Measurements from ENCODE around the gene GJD4.

The GJD4 gene

GRCh38 chr10:35584946-35585345 lies 20.2 kb upstream of the GJD4 start:
- no peak overlapping the region for H3K4me3 ChIP-seq (ENCODE audit: low read depth, low read length)
- DNase-seq (ENCODE audit: low read depth, low spot score): no peak
- TF ChIP-seq, protein P1, sequence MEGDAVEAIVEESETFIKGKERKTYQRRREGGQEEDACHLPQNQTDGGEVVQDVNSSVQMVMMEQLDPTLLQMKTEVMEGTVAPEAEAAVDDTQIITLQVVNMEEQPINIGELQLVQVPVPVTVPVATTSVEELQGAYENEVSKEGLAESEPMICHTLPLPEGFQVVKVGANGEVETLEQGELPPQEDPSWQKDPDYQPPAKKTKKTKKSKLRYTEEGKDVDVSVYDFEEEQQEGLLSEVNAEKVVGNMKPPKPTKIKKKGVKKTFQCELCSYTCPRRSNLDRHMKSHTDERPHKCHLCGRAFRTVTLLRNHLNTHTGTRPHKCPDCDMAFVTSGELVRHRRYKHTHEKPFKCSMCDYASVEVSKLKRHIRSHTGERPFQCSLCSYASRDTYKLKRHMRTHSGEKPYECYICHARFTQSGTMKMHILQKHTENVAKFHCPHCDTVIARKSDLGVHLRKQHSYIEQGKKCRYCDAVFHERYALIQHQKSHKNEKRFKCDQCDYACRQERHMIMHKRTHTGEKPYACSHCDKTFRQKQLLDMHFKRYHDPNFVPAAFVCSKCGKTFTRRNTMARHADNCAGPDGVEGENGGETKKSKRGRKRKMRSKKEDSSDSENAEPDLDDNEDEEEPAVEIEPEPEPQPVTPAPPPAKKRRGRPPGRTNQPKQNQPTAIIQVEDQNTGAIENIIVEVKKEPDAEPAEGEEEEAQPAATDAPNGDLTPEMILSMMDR (IDR thresholded peaks at IDR 0.05; ENCODE audit: low read depth, low read length): no peak
- in situ Hi-C loops (cut with HindIII; ENCODE audit: low sequenced_read_pairs): no loop called here

DNA sequence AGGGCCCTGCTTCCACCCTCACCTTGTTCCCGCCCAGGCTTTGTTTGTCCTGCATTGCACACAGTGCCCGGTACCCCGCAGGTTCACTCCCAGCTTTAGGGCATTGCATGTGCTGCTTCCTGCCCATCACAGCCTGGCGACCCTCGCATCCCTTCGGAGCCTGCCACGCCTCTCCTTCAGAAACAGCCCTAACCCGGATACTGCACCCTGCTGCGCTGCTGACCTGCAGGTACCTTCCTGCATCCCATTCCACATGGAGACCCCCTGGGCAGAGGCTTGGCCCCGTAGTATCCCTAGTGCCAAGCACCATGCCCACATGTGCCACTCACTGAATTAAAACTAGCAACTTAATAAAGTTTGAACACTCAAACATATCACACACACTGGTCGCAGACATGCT lies 19.8 kb upstream of the GJD4 start:
- in situ Hi-C loops (cut with HindIII; ENCODE audit: low sequenced_read_pairs): no loop called here
- TF ChIP-seq, protein P1 (IDR thresholded peaks at IDR 0.05; ENCODE audit: low read depth, low read length): no peak
- H3K4me3 ChIP-seq (ENCODE audit: low read depth, low read length): no peak overlapping the region
- DNase-seq (ENCODE audit: low read depth, low spot score): no peak

DNA sequence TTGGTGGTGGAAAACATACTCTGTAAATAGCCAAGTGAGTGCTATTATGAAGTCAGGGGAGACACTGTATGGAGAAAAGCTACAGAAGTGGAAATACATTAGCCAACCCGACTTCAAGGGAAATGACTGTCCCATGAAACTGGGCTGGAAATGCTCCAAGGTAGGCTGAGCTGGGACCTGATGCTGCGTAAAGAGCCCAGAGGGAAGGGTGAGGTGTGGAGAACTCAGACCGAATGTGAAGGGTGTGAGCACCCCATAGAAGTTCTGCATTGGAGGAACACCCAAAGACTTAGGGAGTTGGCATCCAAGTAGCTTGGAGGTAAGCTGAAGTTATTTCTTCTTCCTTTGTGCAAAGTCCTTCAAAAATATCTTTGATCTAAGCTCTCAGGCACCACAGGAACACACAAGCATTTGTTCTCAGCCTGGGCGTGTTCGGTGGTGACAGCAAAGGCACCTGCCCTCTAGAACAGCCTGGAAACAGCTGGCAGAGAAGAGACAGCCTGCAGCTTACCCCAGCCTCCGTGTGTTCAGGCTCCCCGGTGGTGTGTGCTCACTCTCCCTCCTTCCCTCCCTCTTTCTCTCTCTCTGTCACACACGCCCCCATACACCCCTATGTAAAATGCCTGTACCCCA lies 19.1 kb upstream of the GJD4 start:
- in situ Hi-C loops (cut with HindIII; ENCODE audit: low sequenced_read_pairs): no loop called here
- no peak for DNase-seq (ENCODE audit: low read depth, low spot score)
- TF ChIP-seq, protein P1 (IDR thresholded peaks at IDR 0.05; ENCODE audit: low read depth, low read length): no peak
- H3K4me3 ChIP-seq (ENCODE audit: low read depth, low read length): no peak overlapping the region

DNA sequence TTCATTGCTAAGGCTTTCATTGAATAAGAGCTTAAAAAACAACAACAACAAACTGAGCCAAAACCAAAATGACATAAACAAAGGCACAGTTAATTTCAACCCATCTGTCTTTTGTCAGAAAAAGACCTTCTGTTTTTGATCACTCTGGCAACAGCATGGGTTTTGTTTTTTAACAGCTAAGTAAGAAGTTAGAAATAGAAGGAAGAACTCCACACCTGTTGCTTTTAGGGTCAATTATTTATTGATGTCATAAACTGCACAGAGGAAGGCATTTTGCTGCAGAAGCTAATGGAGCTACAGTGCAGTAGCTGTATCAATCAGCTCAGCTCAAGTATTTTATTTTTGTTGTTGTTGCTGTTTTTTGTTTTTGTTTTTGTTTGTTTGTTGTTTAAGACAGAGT lies 16.3 kb upstream of the GJD4 start:
- TF ChIP-seq, protein P1 (IDR thresholded peaks at IDR 0.05; ENCODE audit: low read depth, low read length): no peak
- no peak overlapping the region for H3K4me3 ChIP-seq (ENCODE audit: low read depth, low read length)
- no peak for DNase-seq (ENCODE audit: low read depth, low spot score)
- in situ Hi-C loops (cut with HindIII; ENCODE audit: low sequenced_read_pairs): no loop called here

GRCh38 chr10:35592441-35592840 lies 12.7 kb upstream of the GJD4 start:
- no peak overlapping the region for H3K4me3 ChIP-seq (ENCODE audit: low read depth, low read length)
- DNase-seq (ENCODE audit: low read depth, low spot score): no peak
- TF ChIP-seq, protein P1 (IDR thresholded peaks at IDR 0.05; ENCODE audit: low read depth, low read length): no peak
- in situ Hi-C loops (cut with HindIII; ENCODE audit: low sequenced_read_pairs): no loop called here

GRCh38 chr10:35594115-35595079 lies 10.7 kb upstream of the GJD4 start:
- H3K4me3 ChIP-seq (ENCODE audit: low read depth, low read length): no peak overlapping the region
- TF ChIP-seq, protein P1 (IDR thresholded peaks at IDR 0.05; ENCODE audit: low read depth, low read length): no peak
- DNase-seq (ENCODE audit: low read depth, low spot score): no peak
- in situ Hi-C loops (cut with HindIII; ENCODE audit: low sequenced_read_pairs): no loop called here
